Panc1 (cell line): ENCODE data around the gene CWC27. TPM values are rescaled to one million over a fixed set of nuclear protein-coding genes. Genes with fewer than 3 reads are reported as not detected.

Experiments used
- total RNA-seq: library from RNA; stranded (reverse); gene quantifications from one replicate; pipeline ENCODE4 v1.2.1, GENCODE V29; 2021; ENCODE audit not compliant: unreplicated experiment

CWC27 gene
- total RNA-seq, 1 experiment from 2014 or later, result 19.7 TPM

Other genes with a start within 250 kb of the CWC27 start
- not detected for gene SHISAL2B, start 78.4 kb upstream of the CWC27 start, total RNA-seq
- 13.3 TPM for gene SREK1IP1, start 239 bp upstream of the CWC27 start, total RNA-seq